ENCODE measurements around the gene CST9.
"Not testable (repeated sequence)": the region's sequence is repeated elsewhere in the genome, so short reads cannot be mapped to it uniquely, and the experiment has no call there.

The CST9 gene

GRCh38 chr20:23623666-23624323, 18.1 kb upstream of the CST9 start:
- no peak for DNase-seq

- DNase-seq, result no peak
These were observed 17.2 kb upstream of the CST9 start for GRCh38 chr20:23622839-23623343.

- DNase-seq, result not testable (repeated sequence)
These were observed 16.7 kb upstream of the CST9 start for GRCh38 chr20:23622401-23622800.

- not testable (repeated sequence) for DNase-seq
These were observed 15.1 kb upstream of the CST9 start for GRCh38 chr20:23620670-23621386.

GRCh38 chr20:23614163-23614562, 8.4 kb upstream of the CST9 start:
- DNase-seq, result no peak

GRCh38 chr20:23613676-23614075, 8.0 kb upstream of the CST9 start:
- DNase-seq, result no peak

GRCh38 chr20:23612396-23612795, 6.7 kb upstream of the CST9 start:
- no peak for DNase-seq

- DNase-seq, result no peak
These were observed 3.9 kb upstream of the CST9 start for GRCh38 chr20:23609486-23610109.

- no peak for DNase-seq
These were observed 2.6 kb upstream of the CST9 start for GRCh38 chr20:23608251-23608846.

GRCh38 chr20:23607497-23608245, 2.0 kb upstream of the CST9 start:
- DNase-seq, result no peak

- peak; percentile 39 for DNase-seq
These were observed 934 bp upstream of the CST9 start for GRCh38 chr20:23606652-23607049.

GRCh38 chr20:23604306-23604705, 1.4 kb downstream of the CST9 start:
- no peak for DNase-seq

GRCh38 chr20:23603321-23603720, 2.4 kb downstream of the CST9 start:
- DNase-seq, result no peak

GRCh38 chr20:23602699-23603098, 3.0 kb downstream of the CST9 start:
- DNase-seq, result no peak

- DNase-seq, result no peak
These were observed 3.5 kb downstream of the CST9 start for GRCh38 chr20:23602241-23602640.

GRCh38 chr20:23601715-23602114, 4.0 kb downstream of the CST9 start:
- DNase-seq, result no peak

- DNase-seq, result no peak
These were observed 7.2 kb downstream of the CST9 start for GRCh38 chr20:23598481-23598880.

GRCh38 chr20:23596579-23597250, 9.0 kb downstream of the CST9 start:
- no peak for DNase-seq

- DNase-seq, result no peak
These were observed 9.8 kb downstream of the CST9 start for GRCh38 chr20:23595941-23596340.

- no peak for DNase-seq
These were observed 17.0 kb downstream of the CST9 start for GRCh38 chr20:23588434-23589403.

- no peak for DNase-seq
These were observed 18.1 kb downstream of the CST9 start for GRCh38 chr20:23587631-23588030.
